Mesendoderm (in vitro differentiated cells): ENCODE results near the gene ALK.

Experiments
- DNase-seq: peaks from one replicate; pipeline ENCODE4 v3.0.0; 2013
- H2AK5ac ChIP-seq: 2 replicates; pipeline ENCODE4 v1.6.1; 2013; ENCODE audit warnings: low read length, inconsistent platforms
- H2BK120ac ChIP-seq: 2 replicates; pipeline ENCODE4 v1.6.1; 2013; ENCODE audit warnings: low read depth, mild to moderate bottlenecking, low read length, moderate library complexity, mixed read lengths
- H2BK15ac ChIP-seq: replicated peaks from 2 replicates; pipeline ENCODE4 v1.6.1; 2013; ENCODE audit warnings: low read depth, mild to moderate bottlenecking, moderate library complexity
- H2BK5ac ChIP-seq: 2 replicates; pipeline ENCODE4 v1.6.1; 2013; ENCODE audit warnings: low read length, inconsistent platforms
- H3K18ac ChIP-seq: 2 replicates; pipeline ENCODE4 v1.6.1; 2013; ENCODE audit warnings: mild to moderate bottlenecking, low read length, mixed read lengths
- H3K23ac ChIP-seq: one replicate; pipeline ENCODE4 v1.6.1; 2013; ENCODE audit warnings: low read length
- H3K27ac ChIP-seq: 2 replicates; pipeline ENCODE4 v1.5.1; 2013; ENCODE audit warnings: low read depth, mild to moderate bottlenecking, inconsistent platforms, low read length, moderate library complexity
- H3K27me3 ChIP-seq: 2 replicates; pipeline ENCODE4 v1.6.1; 2013; ENCODE audit warnings: low read length, control low read depth, mild to moderate bottlenecking, inconsistent platforms; ENCODE audit not compliant: insufficient read depth, poor library complexity
- H3K36me3 ChIP-seq: 2 replicates; pipeline ENCODE4 v1.6.1; 2013; ENCODE audit warnings: low read length, inconsistent platforms; ENCODE audit not compliant: control insufficient read depth, insufficient read depth
- H3K4ac ChIP-seq: one replicate; pipeline ENCODE4 v1.6.1; 2013; ENCODE audit warnings: low read depth, mild to moderate bottlenecking, low read length, moderate library complexity
- H3K4me1 ChIP-seq: 2 replicates; pipeline ENCODE4 v1.6.1; 2013; ENCODE audit warnings: low read depth, low read length, inconsistent platforms; ENCODE audit not compliant: control insufficient read depth
- H3K4me2 ChIP-seq: 2 replicates; pipeline ENCODE4 v1.6.1; 2013; ENCODE audit warnings: low read length
- H3K4me3 ChIP-seq: 2 replicates; pipeline ENCODE4 v1.5.1; 2013; ENCODE audit warnings: mild to moderate bottlenecking, low read length
- H3K56ac ChIP-seq: one replicate; pipeline ENCODE4 v1.6.1; 2013; ENCODE audit warnings: low read length
- H3K79me1 ChIP-seq: 2 replicates; pipeline ENCODE4 v1.6.1; 2013; ENCODE audit warnings: low read length, inconsistent platforms
- H3K79me2 ChIP-seq: 2 replicates; pipeline ENCODE4 v1.6.1; 2013; ENCODE audit warnings: mild to moderate bottlenecking, low read length; ENCODE audit not compliant: control insufficient read depth, insufficient read depth
- H3K9ac ChIP-seq: 2 replicates; pipeline ENCODE4 v1.6.1; 2013; ENCODE audit warnings: low read length, inconsistent platforms
- H4K5ac ChIP-seq: one replicate; pipeline ENCODE4 v1.6.1; 2013; ENCODE audit warnings: low read length
- H4K8ac ChIP-seq: one replicate; pipeline ENCODE4 v1.6.1; 2013; ENCODE audit warnings: low read depth, mild to moderate bottlenecking, control low read depth, low read length, moderate library complexity
- WGBS: extraction: QIAGEN DNeasy Blood & Tissue Kit; methylation state at CpG from one replicate; pipeline ENCODE4 v1.1.7; 2013; ENCODE audit warnings: low lambda C conversion rate, missing lambda C conversion rate; ENCODE audit not compliant: insufficient coverage; ENCODE audit errors: extremely low coverage; 5-methylcytosine and 5-hydroxymethylcytosine counted together

Gene ALK

GRCh38 chr2:29638641-29639040, 282.7 kb downstream of the ALK start:
- Histone ChIP-seq H3K23ac (no peak overlapping the region), H3K79me2 (no peaks in the 10 kb centered on the region), H3K4me3 (no peak overlapping the region), H4K5ac (no peak overlapping the region), H3K4me2 (no peak overlapping the region), H3K4ac (no peak overlapping the region), H2BK5ac (no peak overlapping the region), H3K56ac (no peak overlapping the region), H3K36me3 (no peaks in the 10 kb centered on the region), H3K18ac (no peak overlapping the region), H3K4me1 (no peaks in the 10 kb centered on the region), H3K79me1 (no peaks in the 10 kb centered on the region), H4K8ac (no peak overlapping the region), H3K27ac (no peak overlapping the region), H2BK120ac (no peak overlapping the region), H2BK15ac (no peak overlapping the region), H3K9ac (no peak overlapping the region), H2AK5ac (no peak overlapping the region), H3K27me3 (no peaks in the 10 kb centered on the region)
- no CpG with 5 or more reads among the region's 2 CpGs for WGBS
- no peak for DNase-seq

- no peak overlapping the region for H3K56ac ChIP-seq
- H2BK120ac ChIP-seq, result no peak overlapping the region
- no peak overlapping the region for H3K4ac ChIP-seq
- no peaks in the 10 kb centered on the region for H3K79me1 ChIP-seq
- no peak overlapping the region for H3K23ac ChIP-seq
- H3K9ac ChIP-seq, result no peak overlapping the region
- no peak overlapping the region for H3K27ac ChIP-seq
- WGBS, result no CpG with 5 or more reads among the region's 1 CpG
- no peak overlapping the region for H3K18ac ChIP-seq
- no peak overlapping the region for H2BK15ac ChIP-seq
- no peak overlapping the region for H4K5ac ChIP-seq
- no peak overlapping the region for H3K4me3 ChIP-seq
- no peak overlapping the region for H2AK5ac ChIP-seq
- H4K8ac ChIP-seq, result no peak overlapping the region
- H3K36me3 ChIP-seq, result no peaks in the 10 kb centered on the region
- no peak overlapping the region for H2BK5ac ChIP-seq
- no peak overlapping the region for H3K4me2 ChIP-seq
- no peaks in the 10 kb centered on the region for H3K27me3 ChIP-seq
- no peaks in the 10 kb centered on the region for H3K79me2 ChIP-seq
- no peaks in the 10 kb centered on the region for H3K4me1 ChIP-seq
- DNase-seq, result no peak
Measured at GRCh38 chr2:29634916-29635315, 286.5 kb downstream of the ALK start.

DNA sequence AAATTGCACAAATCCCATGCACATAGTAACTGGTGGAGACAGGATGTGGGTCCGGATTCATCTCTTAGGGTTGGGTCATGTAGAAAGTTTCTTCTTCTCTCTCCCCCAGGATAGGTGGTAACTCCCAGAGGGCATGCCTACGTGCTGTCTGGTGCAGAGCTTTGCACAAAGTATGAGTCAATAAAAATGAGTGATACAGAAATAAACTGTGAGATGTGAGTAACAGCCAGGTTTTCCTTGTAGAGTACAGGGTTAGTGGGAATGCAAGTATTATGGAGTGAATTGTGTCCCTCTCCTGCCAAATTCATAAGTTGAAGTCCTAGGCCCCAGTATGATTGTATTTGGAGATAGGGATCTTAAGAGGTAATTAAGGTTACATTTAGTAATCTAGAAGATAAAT, 289.4 kb downstream of the ALK start:
- Histone ChIP-seq H3K4me3 (no peak overlapping the region), H3K79me1 (no peaks in the 10 kb centered on the region), H2BK15ac (no peak overlapping the region), H4K8ac (no peak overlapping the region), H3K27ac (no peak overlapping the region), H3K36me3 (no peaks in the 10 kb centered on the region), H2BK120ac (no peak overlapping the region), H3K9ac (no peak overlapping the region), H3K4ac (no peak overlapping the region), H3K18ac (no peak overlapping the region), H2BK5ac (no peak overlapping the region), H3K4me2 (no peak overlapping the region), H3K79me2 (no peaks in the 10 kb centered on the region), H3K23ac (no peak overlapping the region), H3K4me1 (no peaks in the 10 kb centered on the region), H2AK5ac (no peak overlapping the region), H3K56ac (no peak overlapping the region), H4K5ac (no peak overlapping the region), H3K27me3 (no peaks in the 10 kb centered on the region)
- no CpG with 5 or more reads among the region's 2 CpGs for WGBS
- no peak for DNase-seq

DNA sequence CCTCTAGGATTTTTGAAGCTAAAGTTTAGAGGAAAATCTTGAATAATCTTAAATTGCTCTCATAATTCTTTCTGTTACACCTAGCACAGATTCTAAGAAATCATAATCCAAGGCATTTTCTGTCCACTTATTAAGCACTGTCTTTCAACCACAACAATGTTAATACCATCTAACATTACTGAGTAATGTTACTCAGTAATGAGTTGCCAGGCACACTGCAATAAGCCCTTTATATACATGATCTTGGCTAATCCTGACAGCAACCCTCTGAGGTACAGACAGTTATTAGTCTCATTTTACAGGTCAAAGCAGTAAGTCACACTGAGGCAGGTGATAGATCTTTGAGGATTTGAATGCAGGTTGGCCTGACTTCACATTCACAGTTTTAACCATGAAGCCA, 291.9 kb downstream of the ALK start:
- no peak overlapping the region for H3K4me2 ChIP-seq
- no peak overlapping the region for H2BK15ac ChIP-seq
- no peak overlapping the region for H2BK5ac ChIP-seq
- H3K27ac ChIP-seq, result no peak overlapping the region
- H3K79me1 ChIP-seq, result no peaks in the 10 kb centered on the region
- no peak overlapping the region for H3K56ac ChIP-seq
- H3K79me2 ChIP-seq, result no peaks in the 10 kb centered on the region
- H4K8ac ChIP-seq, result no peak overlapping the region
- no peaks in the 10 kb centered on the region for H3K4me1 ChIP-seq
- no peak overlapping the region for H3K18ac ChIP-seq
- no peak overlapping the region for H2AK5ac ChIP-seq
- H3K4me3 ChIP-seq, result no peak overlapping the region
- DNase-seq, result no peak
- no peak overlapping the region for H3K4ac ChIP-seq
- no peaks in the 10 kb centered on the region for H3K27me3 ChIP-seq
- H3K23ac ChIP-seq, result no peak overlapping the region
- no peak overlapping the region for H3K9ac ChIP-seq
- no peak overlapping the region for H2BK120ac ChIP-seq
- no peak overlapping the region for H4K5ac ChIP-seq
- H3K36me3 ChIP-seq, result no peaks in the 10 kb centered on the region

DNA sequence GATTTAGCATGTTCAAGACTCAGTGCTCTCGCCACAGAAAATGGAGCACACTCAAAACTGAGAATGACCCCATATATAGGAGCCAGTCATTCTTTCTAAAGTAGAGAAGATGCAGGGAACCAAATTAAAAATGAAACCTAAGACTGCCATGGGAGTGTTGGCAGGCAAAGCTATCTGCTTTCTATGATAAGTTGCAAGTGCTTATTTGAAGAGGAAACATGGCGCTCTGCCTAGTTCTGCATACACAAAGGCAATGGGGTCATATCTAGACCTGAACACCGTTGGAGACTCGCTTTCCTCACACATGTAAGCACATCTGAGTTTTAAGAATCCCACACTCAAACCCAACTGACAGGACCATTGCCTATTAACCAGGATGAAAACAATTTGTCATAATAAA, 292.5 kb downstream of the ALK start:
- WGBS, result no CpG with 5 or more reads among the region's 4 CpGs
- H3K79me2 ChIP-seq, result no peaks in the 10 kb centered on the region
- no peak overlapping the region for H4K8ac ChIP-seq
- no peak overlapping the region for H2AK5ac ChIP-seq
- no peak overlapping the region for H3K4me3 ChIP-seq
- H3K27me3 ChIP-seq, result no peaks in the 10 kb centered on the region
- no peak overlapping the region for H2BK15ac ChIP-seq
- H3K4me1 ChIP-seq, result no peaks in the 10 kb centered on the region
- H3K9ac ChIP-seq, result no peak overlapping the region
- no peak overlapping the region for H3K23ac ChIP-seq
- H2BK120ac ChIP-seq, result no peak overlapping the region
- H3K4ac ChIP-seq, result no peak overlapping the region
- no peak overlapping the region for H3K18ac ChIP-seq
- no peaks in the 10 kb centered on the region for H3K36me3 ChIP-seq
- H3K4me2 ChIP-seq, result no peak overlapping the region
- DNase-seq, result no peak
- no peaks in the 10 kb centered on the region for H3K79me1 ChIP-seq
- no peak overlapping the region for H3K27ac ChIP-seq
- no peak overlapping the region for H2BK5ac ChIP-seq
- no peak overlapping the region for H4K5ac ChIP-seq
- no peak overlapping the region for H3K56ac ChIP-seq

DNA sequence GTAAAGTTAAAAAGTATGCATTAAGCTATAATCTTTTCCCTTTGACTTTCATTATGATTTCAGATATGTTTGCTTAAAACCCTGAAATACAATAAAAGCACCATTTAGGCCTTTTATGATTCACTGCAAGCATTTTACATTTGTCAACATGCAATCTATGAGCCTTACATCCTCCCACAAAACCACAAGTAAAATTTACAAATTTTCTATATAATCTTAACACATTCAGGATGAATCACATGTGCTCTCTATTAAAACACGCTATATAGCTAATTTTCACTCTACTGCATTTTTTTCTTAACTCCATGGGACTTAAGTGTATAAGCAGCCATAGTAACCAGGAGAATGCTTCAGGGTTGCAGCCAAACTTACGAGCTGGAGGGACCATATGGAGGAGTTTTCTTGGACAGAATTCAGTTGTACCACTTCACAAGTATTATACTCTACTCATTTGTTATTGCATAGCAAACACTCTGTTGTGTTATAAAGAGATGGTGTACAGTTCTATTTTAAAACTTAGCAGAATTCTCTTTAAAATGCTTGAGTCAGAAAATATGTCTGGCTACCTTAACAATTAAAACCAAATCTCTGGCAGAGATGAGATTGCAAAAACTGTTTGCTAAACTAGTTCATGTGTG, 293.2 kb downstream of the ALK start:
- no peak for DNase-seq
- Histone ChIP-seq H3K27me3 (no peaks in the 10 kb centered on the region), H3K27ac (no peak overlapping the region), H3K79me2 (no peaks in the 10 kb centered on the region), H3K4me2 (no peak overlapping the region), H2BK120ac (no peak overlapping the region), H2AK5ac (no peak overlapping the region), H3K4me3 (no peak overlapping the region), H3K36me3 (no peaks in the 10 kb centered on the region), H3K56ac (no peak overlapping the region), H3K18ac (no peak overlapping the region), H4K5ac (no peak overlapping the region), H2BK15ac (no peak overlapping the region), H3K4me1 (no peaks in the 10 kb centered on the region), H2BK5ac (no peak overlapping the region), H4K8ac (no peak overlapping the region), H3K9ac (no peak overlapping the region), H3K4ac (no peak overlapping the region), H3K79me1 (no peaks in the 10 kb centered on the region), H3K23ac (no peak overlapping the region)
- WGBS, result 100% methylated on average over 1 of the region's 2 CpGs
